ENCODE results near the gene POLR2L. TPM values are rescaled to one million over a fixed set of nuclear protein-coding genes. Genes with fewer than 3 reads are reported as not detected.

Gene POLR2L
- total and polyA plus RNA-seq, 2 of the 13 experiments (the other 11 are each of a cell fraction or from before 2014, with no cell fraction given) = 104 to 114 TPM

GRCh38 chr11:833114-833791 lies 9.1 kb downstream of the POLR2L start (continued):
- TF ChIP-seq, protein P1, sequence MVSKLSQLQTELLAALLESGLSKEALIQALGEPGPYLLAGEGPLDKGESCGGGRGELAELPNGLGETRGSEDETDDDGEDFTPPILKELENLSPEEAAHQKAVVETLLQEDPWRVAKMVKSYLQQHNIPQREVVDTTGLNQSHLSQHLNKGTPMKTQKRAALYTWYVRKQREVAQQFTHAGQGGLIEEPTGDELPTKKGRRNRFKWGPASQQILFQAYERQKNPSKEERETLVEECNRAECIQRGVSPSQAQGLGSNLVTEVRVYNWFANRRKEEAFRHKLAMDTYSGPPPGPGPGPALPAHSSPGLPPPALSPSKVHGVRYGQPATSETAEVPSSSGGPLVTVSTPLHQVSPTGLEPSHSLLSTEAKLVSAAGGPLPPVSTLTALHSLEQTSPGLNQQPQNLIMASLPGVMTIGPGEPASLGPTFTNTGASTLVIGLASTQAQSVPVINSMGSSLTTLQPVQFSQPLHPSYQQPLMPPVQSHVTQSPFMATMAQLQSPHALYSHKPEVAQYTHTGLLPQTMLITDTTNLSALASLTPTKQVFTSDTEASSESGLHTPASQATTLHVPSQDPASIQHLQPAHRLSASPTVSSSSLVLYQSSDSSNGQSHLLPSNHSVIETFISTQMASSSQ (IDR thresholded peaks at IDR 0.05; ENCODE audit: low read depth) = no peak
- TF ChIP-seq, protein P1 (CRISPR knock-in tag; IDR thresholded peaks at IDR 0.05; ENCODE audit: borderline replicate concordance) = no peak
- TF ChIP-seq KLF6 (CRISPR knock-in tag; IDR thresholded peaks at IDR 0.05) (0 out of 2 replicates have a peak, but pooled peaks have one; percentile 32), ZNF879 (CRISPR knock-in tag; IDR thresholded peaks at IDR 0.05) (no peak), ZNF18 (CRISPR knock-in tag; IDR thresholded peaks at IDR 0.05; ENCODE audit: insufficient replicate concordance) (no peak), SRY (CRISPR knock-in tag; IDR thresholded peaks at IDR 0.05) (no peak), FOXO4 (CRISPR knock-in tag; conservative IDR thresholded peaks at IDR 0.05) (no peak), FOXA3 (CRISPR knock-in tag; IDR thresholded peaks at IDR 0.05) (no peak), RFXAP (CRISPR knock-in tag; IDR thresholded peaks at IDR 0.05; ENCODE audit: borderline replicate concordance) (no peak), ZNF33A (CRISPR knock-in tag; IDR thresholded peaks at IDR 0.05; ENCODE audit: borderline replicate concordance) (no peak), SALL1 (CRISPR knock-in tag; IDR thresholded peaks at IDR 0.05) (no peak), SPEN (CRISPR knock-in tag; IDR thresholded peaks at IDR 0.05; ENCODE audit: low read depth) (no peak; the same call in 1 of the 2 replicates), ZNF256 (CRISPR knock-in tag; conservative IDR thresholded peaks at IDR 0.05) (no peak), IRX3 (CRISPR knock-in tag; IDR thresholded peaks at IDR 0.05; ENCODE audit: borderline replicate concordance, low read depth) (no peak), ZNF354B (CRISPR knock-in tag; IDR thresholded peaks at IDR 0.05) (no peak), ZEB1 (IDR thresholded peaks at IDR 0.05; ENCODE audit: insufficient replicate concordance, low read depth) (no peak), SAP130 (CRISPR knock-in tag; IDR thresholded peaks at IDR 0.05; ENCODE audit: low read depth) (peak; percentile 49)
- TF ChIP-seq, protein P2, sequence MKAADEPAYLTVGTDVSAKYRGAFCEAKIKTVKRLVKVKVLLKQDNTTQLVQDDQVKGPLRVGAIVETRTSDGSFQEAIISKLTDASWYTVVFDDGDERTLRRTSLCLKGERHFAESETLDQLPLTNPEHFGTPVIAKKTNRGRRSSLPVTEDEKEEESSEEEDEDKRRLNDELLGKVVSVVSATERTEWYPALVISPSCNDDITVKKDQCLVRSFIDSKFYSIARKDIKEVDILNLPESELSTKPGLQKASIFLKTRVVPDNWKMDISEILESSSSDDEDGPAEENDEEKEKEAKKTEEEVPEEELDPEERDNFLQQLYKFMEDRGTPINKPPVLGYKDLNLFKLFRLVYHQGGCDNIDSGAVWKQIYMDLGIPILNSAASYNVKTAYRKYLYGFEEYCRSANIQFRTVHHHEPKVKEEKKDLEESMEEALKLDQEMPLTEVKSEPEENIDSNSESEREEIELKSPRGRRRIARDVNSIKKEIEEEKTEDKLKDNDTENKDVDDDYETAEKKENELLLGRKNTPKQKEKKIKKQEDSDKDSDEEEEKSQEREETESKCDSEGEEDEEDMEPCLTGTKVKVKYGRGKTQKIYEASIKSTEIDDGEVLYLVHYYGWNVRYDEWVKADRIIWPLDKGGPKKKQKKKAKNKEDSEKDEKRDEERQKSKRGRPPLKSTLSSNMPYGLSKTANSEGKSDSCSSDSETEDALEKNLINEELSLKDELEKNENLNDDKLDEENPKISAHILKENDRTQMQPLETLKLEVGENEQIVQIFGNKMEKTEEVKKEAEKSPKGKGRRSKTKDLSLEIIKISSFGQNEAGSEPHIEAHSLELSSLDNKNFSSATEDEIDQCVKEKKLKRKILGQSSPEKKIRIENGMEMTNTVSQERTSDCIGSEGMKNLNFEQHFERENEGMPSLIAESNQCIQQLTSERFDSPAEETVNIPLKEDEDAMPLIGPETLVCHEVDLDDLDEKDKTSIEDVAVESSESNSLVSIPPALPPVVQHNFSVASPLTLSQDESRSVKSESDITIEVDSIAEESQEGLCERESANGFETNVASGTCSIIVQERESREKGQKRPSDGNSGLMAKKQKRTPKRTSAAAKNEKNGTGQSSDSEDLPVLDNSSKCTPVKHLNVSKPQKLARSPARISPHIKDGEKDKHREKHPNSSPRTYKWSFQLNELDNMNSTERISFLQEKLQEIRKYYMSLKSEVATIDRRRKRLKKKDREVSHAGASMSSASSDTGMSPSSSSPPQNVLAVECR (CRISPR knock-in tag; IDR thresholded peaks at IDR 0.05; ENCODE audit: borderline replicate concordance) = no peak; the same call in 1 of the 2 replicates
